ENCODE measurements around the gene MIR17HG. TPM values are rescaled to one million over a fixed set of nuclear protein-coding genes. Genes with fewer than 3 reads are reported as not detected.

Gene MIR17HG
- total RNA-seq: 2.4 and 3.1 TPM in 2 replicates
- long read RNA-seq: 0 reads

GRCh38 chr13:91347202-91347995, at the start of gene MIR17HG:
TSS of gene MIR17HG (plus strand) at chr13:91347687.
- Mint-ChIP-seq H3K36me3 (ENCODE audit: unreplicated experiment) (peaks cover 8% of the 10 kb centered on the region), H3K4me1 (ENCODE audit: unreplicated experiment) (peaks cover 34% of the 10 kb centered on the region), H3K4me3 (ENCODE audit: unreplicated experiment) (peak within 1 kb of the TSS; percentile 91), H3K27ac (ENCODE audit: unreplicated experiment) (peak within 1 kb of the TSS; percentile 62), H3K27me3 (ENCODE audit: unreplicated experiment) (peaks cover 31% of the 10 kb centered on the region), H3K9me3 (ENCODE audit: unreplicated experiment) (no peaks in the 10 kb centered on the region)
- DNase-seq (ENCODE audit: extremely low spot score, unreplicated experiment): peak; percentile 92
- no peak for TF ChIP-seq CTCF (IDR thresholded peaks at IDR 0.05)

- no peaks in the 10 kb centered on the region for H3K4me1 Mint-ChIP-seq (ENCODE audit: unreplicated experiment)
- no peak for DNase-seq (ENCODE audit: extremely low spot score, unreplicated experiment)
- no peak overlapping the region for H3K4me3 Mint-ChIP-seq (ENCODE audit: unreplicated experiment)
- no peak for TF ChIP-seq CTCF (IDR thresholded peaks at IDR 0.05)
- no peak overlapping the region for H3K27ac Mint-ChIP-seq (ENCODE audit: unreplicated experiment)
- no peaks in the 10 kb centered on the region for H3K36me3 Mint-ChIP-seq (ENCODE audit: unreplicated experiment)
- no peaks in the 10 kb centered on the region for H3K9me3 Mint-ChIP-seq (ENCODE audit: unreplicated experiment)
- peaks cover 3% of the 10 kb centered on the region for H3K27me3 Mint-ChIP-seq (ENCODE audit: unreplicated experiment)
Observed at GRCh38 chr13:91298060-91298459, 49.4 kb upstream of the MIR17HG start.

GRCh38 chr13:91302111-91302510, 45.4 kb upstream of the MIR17HG start:
- H3K4me3 Mint-ChIP-seq (ENCODE audit: unreplicated experiment): no peak overlapping the region
- no peaks in the 10 kb centered on the region for H3K4me1 Mint-ChIP-seq (ENCODE audit: unreplicated experiment)
- TF ChIP-seq CTCF (IDR thresholded peaks at IDR 0.05): no peak
- no peaks in the 10 kb centered on the region for H3K9me3 Mint-ChIP-seq (ENCODE audit: unreplicated experiment)
- no peaks in the 10 kb centered on the region for H3K36me3 Mint-ChIP-seq (ENCODE audit: unreplicated experiment)
- H3K27me3 Mint-ChIP-seq (ENCODE audit: unreplicated experiment): no peaks in the 10 kb centered on the region
- DNase-seq (ENCODE audit: extremely low spot score, unreplicated experiment): no peak
- no peak overlapping the region for H3K27ac Mint-ChIP-seq (ENCODE audit: unreplicated experiment)

- no peaks in the 10 kb centered on the region for H3K9me3 Mint-ChIP-seq (ENCODE audit: unreplicated experiment)
- no peak overlapping the region for H3K27ac Mint-ChIP-seq (ENCODE audit: unreplicated experiment)
- H3K36me3 Mint-ChIP-seq (ENCODE audit: unreplicated experiment): no peaks in the 10 kb centered on the region
- DNase-seq (ENCODE audit: extremely low spot score, unreplicated experiment): no peak
- H3K4me1 Mint-ChIP-seq (ENCODE audit: unreplicated experiment): no peaks in the 10 kb centered on the region
- no peak overlapping the region for H3K4me3 Mint-ChIP-seq (ENCODE audit: unreplicated experiment)
- no peaks in the 10 kb centered on the region for H3K27me3 Mint-ChIP-seq (ENCODE audit: unreplicated experiment)
- TF ChIP-seq CTCF (IDR thresholded peaks at IDR 0.05): no peak
Observed at GRCh38 chr13:91303031-91303430, 44.5 kb upstream of the MIR17HG start.

GRCh38 chr13:91304741-91305140, 42.7 kb upstream of the MIR17HG start:
- DNase-seq (ENCODE audit: extremely low spot score, unreplicated experiment): no peak
- H3K27me3 Mint-ChIP-seq (ENCODE audit: unreplicated experiment): no peaks in the 10 kb centered on the region
- no peaks in the 10 kb centered on the region for H3K9me3 Mint-ChIP-seq (ENCODE audit: unreplicated experiment)
- H3K4me1 Mint-ChIP-seq (ENCODE audit: unreplicated experiment): no peaks in the 10 kb centered on the region
- H3K4me3 Mint-ChIP-seq (ENCODE audit: unreplicated experiment): no peak overlapping the region
- TF ChIP-seq CTCF (IDR thresholded peaks at IDR 0.05): no peak
- H3K27ac Mint-ChIP-seq (ENCODE audit: unreplicated experiment): no peak overlapping the region
- H3K36me3 Mint-ChIP-seq (ENCODE audit: unreplicated experiment): no peaks in the 10 kb centered on the region
